Vagina (tissue), 2 donors: ENCODE measurements around the gene EFHC1. TPM values are rescaled to one million over a fixed set of nuclear protein-coding genes. Genes with fewer than 3 reads are reported as not detected.

Experiments used
- DNase-seq, 2 donors: peaks; one replicate each; pipeline ENCODE4 v3.0.0-alpha.2; 2017; ENCODE audit errors: extremely low spot score in 2 of 2
- H3K27ac ChIP-seq: fragments of 200-600 bp; sonication (generic); one replicate; pipeline ENCODE4 v1.5.1; 2019
- H3K27me3 ChIP-seq: fragments of 200-600 bp; sonication (generic); one replicate; pipeline ENCODE4 v1.5.1; 2019
- H3K36me3 ChIP-seq, 2 donors: fragments of 200-600 bp; sonication (generic); one replicate each; pipeline ENCODE4 v1.5.1; 2017 to 2019
- H3K4me1 ChIP-seq: fragments of 200-600 bp; sonication (generic); one replicate; pipeline ENCODE4 v1.5.1; 2019
- H3K4me3 ChIP-seq, 2 donors: fragments of 200-600 bp; sonication (generic); 1 replicate in 1 of 2; 2 replicates in 1 of 2; pipeline ENCODE4 v1.5.1; 2016 to 2019
- H3K9me3 ChIP-seq: fragments of 200-600 bp; sonication (generic); one replicate; pipeline ENCODE4 v1.5.1; 2019
- POLR2A ChIP-seq, 2 donors: fragments of 450-650 bp; IDR thresholded peaks; one replicate each; pipeline ENCODE4 v1.6.1; 2017; ENCODE audit warnings: antibody characterized with exemption in 2 of 2, mild to moderate bottlenecking in 2 of 2, moderate library complexity in 2 of 2
- POLR2AphosphoS5 ChIP-seq, 2 donors: sonication (generic); formaldehyde crosslinking; IDR thresholded peaks; one replicate each; pipeline ENCODE4 v1.9.0; 2017; ENCODE audit warnings: antibody characterized with exemption in 2 of 2, mild to moderate bottlenecking in 2 of 2, low read depth in 1 of 2; ENCODE audit not compliant: insufficient read depth in 1 of 2
- intact Hi-C: fragments of 100-400 bp; cut with DNase I; formaldehyde crosslinking; loops from one replicate; pipeline ENCODE4 v1.15.1; 2023
- total RNA-seq: library from RNA; depleted of rRNA; stranded (reverse); fragments of >200 nt; gene quantifications from one replicate; pipeline ENCODE4 v1.2.3, GENCODE V29; 2016
- TF ChIP-seq, protein P1 (sequence below), 3 experiments: fragments of 450-650 bp in 2 of 3; fragments of 200-600 bp in 1 of 3; sonication (generic) in 1 of 3; IDR thresholded peaks; one replicate each; pipeline ENCODE4 v1.5.1; 2017 to 2019; ENCODE audit warnings: antibody characterized with exemption in 3 of 3, mild to moderate bottlenecking in 2 of 3, moderate library complexity in 2 of 3

Gene EFHC1
- total RNA-seq, 1 donor from 2014 or later = 27.0 TPM

DNA sequence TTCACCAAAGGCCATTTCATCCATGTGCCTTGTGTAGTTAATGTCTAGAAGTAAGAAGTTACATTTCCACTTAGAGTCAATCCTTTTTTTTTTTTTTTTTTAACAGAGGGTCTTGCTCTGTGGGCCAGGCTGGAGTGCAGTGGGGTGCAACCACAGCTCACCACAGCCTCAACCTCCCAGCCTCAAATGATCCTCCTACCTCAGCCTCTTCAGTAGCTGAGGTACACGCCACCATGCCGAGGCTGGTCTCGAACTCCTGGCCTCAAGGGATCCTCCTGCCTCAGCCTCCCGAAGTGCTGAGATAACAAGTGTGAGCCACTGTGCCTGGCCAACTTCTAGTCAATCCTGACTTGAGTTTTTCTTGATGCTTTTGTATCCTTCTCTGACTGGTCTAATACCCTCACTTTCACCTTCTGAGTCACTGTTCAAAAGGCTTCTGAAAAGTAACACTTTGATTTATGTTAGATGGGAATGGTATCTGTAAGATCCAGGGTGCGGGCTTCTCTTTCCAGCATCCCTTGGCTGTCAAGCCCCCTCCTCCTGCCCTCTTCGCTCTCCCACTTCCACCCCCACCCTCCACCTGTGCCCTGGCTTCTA, 134.6 kb downstream of the EFHC1 start:
- no peaks in the 10 kb centered on the region for H3K27me3 ChIP-seq
- H3K9me3 ChIP-seq = no peaks in the 10 kb centered on the region
- intact Hi-C loops = no loop called here
- H3K27ac ChIP-seq = no peak overlapping the region
- H3K4me3 ChIP-seq = no peak overlapping the region
- no peak for TF ChIP-seq POLR2AphosphoS5 (IDR thresholded peaks at IDR 0.05; ENCODE audit: insufficient read depth in 1 of 2, low read depth in 1 of 2)
- no peak for TF ChIP-seq POLR2A (IDR thresholded peaks at IDR 0.05)
- TF ChIP-seq, protein P1, sequence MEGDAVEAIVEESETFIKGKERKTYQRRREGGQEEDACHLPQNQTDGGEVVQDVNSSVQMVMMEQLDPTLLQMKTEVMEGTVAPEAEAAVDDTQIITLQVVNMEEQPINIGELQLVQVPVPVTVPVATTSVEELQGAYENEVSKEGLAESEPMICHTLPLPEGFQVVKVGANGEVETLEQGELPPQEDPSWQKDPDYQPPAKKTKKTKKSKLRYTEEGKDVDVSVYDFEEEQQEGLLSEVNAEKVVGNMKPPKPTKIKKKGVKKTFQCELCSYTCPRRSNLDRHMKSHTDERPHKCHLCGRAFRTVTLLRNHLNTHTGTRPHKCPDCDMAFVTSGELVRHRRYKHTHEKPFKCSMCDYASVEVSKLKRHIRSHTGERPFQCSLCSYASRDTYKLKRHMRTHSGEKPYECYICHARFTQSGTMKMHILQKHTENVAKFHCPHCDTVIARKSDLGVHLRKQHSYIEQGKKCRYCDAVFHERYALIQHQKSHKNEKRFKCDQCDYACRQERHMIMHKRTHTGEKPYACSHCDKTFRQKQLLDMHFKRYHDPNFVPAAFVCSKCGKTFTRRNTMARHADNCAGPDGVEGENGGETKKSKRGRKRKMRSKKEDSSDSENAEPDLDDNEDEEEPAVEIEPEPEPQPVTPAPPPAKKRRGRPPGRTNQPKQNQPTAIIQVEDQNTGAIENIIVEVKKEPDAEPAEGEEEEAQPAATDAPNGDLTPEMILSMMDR (IDR thresholded peaks at IDR 0.05) = no peak
- peaks cover 51% of the 10 kb centered on the region for H3K4me1 ChIP-seq
- no peak for DNase-seq
- no peaks in the 10 kb centered on the region for H3K36me3 ChIP-seq

DNA sequence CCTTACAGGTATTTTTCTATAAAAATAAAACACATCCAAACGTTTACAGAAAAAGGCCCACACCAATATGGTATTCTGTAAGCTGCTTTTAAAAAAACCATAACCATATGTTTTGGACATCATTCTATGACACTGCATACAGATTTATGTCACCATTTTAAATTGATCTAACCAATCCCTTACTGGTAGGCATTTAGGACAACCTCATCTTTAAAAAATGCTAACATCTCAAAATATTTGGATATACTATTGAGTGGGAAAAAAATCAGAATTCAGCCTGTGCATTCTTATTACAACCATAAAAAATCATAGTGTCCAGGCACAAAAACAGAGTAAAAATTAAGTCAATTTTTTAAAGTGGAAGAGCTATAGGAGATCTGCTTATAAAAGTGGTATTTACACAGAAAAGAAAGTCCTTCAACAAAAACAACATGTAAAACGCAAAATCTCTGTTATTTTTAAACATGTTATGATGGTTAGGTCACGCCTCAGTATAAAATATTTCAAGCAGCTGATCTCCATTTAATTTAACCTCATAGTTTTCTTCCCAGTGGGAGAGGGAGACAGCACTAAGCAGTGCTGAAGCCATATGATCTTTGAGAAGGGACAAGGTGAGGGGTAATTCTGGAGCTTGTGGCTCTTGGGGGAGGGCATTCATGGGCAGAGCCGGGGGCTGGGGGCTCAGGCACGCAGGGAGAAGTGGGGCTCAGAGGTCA, 135.5 kb downstream of the EFHC1 start:
- TF ChIP-seq, protein P1 (IDR thresholded peaks at IDR 0.05) = no peak
- TF ChIP-seq POLR2AphosphoS5 (IDR thresholded peaks at IDR 0.05; ENCODE audit: insufficient read depth in 1 of 2, low read depth in 1 of 2) (no peak), POLR2A (IDR thresholded peaks at IDR 0.05) (no peak)
- Histone ChIP-seq H3K4me3 (no peak overlapping the region), H3K27me3 (no peaks in the 10 kb centered on the region), H3K27ac (peak overlapping the region; percentile 27), H3K9me3 (no peaks in the 10 kb centered on the region), H3K36me3 (no peaks in the 10 kb centered on the region), H3K4me1 (peaks cover 49% of the 10 kb centered on the region)
- DNase-seq = no peak
- intact Hi-C loops = no loop called here

DNA sequence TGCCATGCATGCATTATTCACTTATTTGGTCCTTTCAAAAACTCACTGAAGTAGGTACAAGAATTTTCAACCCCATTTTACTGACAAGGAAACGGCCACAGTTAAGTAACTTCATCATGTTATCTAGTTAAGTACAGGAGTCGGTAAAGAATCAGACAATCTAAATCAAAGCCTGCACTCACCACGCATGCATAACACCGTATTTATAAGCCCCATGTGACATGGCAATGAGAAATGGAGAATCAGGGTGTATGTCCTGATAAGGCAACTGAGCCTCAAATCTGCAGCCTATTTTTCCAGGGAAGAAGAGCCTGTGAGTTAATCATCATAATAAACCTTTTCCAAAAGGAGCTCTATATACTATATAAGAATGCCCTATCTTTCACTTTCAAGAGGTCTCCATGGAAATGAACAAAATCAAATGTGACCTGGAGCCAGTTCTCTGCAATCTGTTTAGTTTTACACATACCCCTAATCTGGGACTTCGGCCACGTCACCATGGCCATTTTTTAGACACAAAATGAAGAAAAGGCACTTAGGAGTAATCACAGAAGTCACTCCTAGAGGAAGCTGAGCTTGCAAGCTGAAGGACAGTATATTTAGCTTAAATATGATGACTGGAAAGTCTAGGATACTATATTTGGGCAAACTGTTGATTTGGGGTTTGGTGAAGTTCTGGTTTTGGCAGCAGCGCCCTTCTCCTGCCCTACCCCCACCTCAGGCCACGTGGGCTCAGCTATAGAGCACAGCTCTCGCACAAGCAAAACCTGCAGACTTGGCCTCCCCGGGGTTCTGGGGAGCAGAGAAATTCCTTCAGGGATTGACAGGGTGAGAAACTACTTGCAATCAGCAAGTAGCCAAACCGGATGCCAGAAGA, 137.5 kb downstream of the EFHC1 start:
- no peaks in the 10 kb centered on the region for H3K9me3 ChIP-seq
- TF ChIP-seq POLR2AphosphoS5 (IDR thresholded peaks at IDR 0.05; ENCODE audit: insufficient read depth in 1 of 2, low read depth in 1 of 2) = no peak
- no peak for TF ChIP-seq POLR2A (IDR thresholded peaks at IDR 0.05)
- no peak overlapping the region for H3K4me3 ChIP-seq
- intact Hi-C loops = no loop called here
- H3K4me1 ChIP-seq = peaks cover 30% of the 10 kb centered on the region
- no peaks in the 10 kb centered on the region for H3K36me3 ChIP-seq
- H3K27me3 ChIP-seq = no peaks in the 10 kb centered on the region
- no peak for DNase-seq
- H3K27ac ChIP-seq = peak overlapping the region; percentile 20

DNA sequence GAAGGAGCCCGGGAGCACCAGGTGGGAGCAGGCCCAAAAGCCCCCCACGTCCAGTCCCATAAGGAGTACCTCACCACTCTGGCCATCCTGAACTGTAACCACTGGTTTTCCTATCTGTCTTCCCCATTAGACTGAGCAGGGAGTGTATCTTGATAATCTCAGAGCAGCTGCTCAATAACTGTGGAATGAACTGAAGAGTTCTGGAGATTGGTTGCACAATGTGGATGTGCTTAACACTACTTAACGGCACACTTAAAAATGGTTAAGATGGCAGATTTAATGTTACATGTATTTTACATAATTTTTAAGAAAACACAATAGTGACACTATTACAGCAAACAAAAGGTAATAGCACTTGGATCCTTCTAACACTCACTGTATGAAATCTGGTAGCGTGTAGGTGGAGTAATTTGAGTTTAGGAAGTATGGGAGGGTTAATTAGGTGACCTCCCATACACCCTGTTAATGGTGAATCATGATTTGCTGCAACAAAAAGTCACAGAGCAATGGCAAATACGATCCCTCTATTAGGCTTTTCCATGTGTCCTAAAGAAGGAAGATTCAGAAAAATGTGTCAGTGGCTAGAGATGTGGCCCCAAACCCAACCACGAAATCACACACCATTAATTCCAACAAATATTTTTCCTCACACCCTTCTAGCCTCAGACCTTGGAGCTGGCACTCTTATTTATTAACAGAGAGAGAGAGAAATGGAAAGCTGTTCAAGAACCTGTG, 138.3 kb downstream of the EFHC1 start:
- no peaks in the 10 kb centered on the region for H3K9me3 ChIP-seq
- DNase-seq = no peak
- no peak overlapping the region for H3K4me3 ChIP-seq
- H3K27ac ChIP-seq = peak overlapping the region; percentile 20
- intact Hi-C loops = no loop called here
- H3K4me1 ChIP-seq = peaks cover 22% of the 10 kb centered on the region
- TF ChIP-seq POLR2AphosphoS5 (IDR thresholded peaks at IDR 0.05; ENCODE audit: insufficient read depth in 1 of 2, low read depth in 1 of 2) (no peak), POLR2A (IDR thresholded peaks at IDR 0.05) (no peak)
- TF ChIP-seq, protein P1 (IDR thresholded peaks at IDR 0.05) = no peak
- H3K27me3 ChIP-seq = no peaks in the 10 kb centered on the region
- H3K36me3 ChIP-seq = no peaks in the 10 kb centered on the region

DNA sequence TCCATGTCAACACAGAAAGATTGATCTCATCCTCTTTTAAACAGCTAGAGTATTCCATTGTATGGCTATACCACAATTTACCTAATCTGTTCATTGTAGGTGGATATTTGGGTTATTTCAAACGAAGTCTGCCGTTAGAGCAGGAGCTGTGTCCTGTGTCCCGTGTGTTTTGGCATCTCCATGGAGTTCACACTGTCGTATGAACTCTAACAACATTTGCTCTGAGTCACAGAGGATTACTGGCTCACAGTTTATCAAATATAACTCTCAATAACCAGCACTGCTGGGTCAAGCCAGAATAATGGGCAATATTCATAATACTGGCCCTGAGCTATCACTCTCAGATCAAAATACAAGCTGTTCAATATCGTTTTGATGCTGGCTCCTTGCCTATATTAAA, 140.3 kb downstream of the EFHC1 start:
- no peaks in the 10 kb centered on the region for H3K9me3 ChIP-seq
- DNase-seq = no peak
- intact Hi-C loops = no loop called here
- TF ChIP-seq, protein P1 (IDR thresholded peaks at IDR 0.05) = no peak
- no peak for TF ChIP-seq POLR2A (IDR thresholded peaks at IDR 0.05)
- no peak for TF ChIP-seq POLR2AphosphoS5 (IDR thresholded peaks at IDR 0.05; ENCODE audit: insufficient read depth in 1 of 2, low read depth in 1 of 2)
- no peaks in the 10 kb centered on the region for H3K27me3 ChIP-seq
- no peak overlapping the region for H3K27ac ChIP-seq
- no peak overlapping the region for H3K4me3 ChIP-seq
- peaks cover 32% of the 10 kb centered on the region for H3K4me1 ChIP-seq
- no peaks in the 10 kb centered on the region for H3K36me3 ChIP-seq
